IPS-20b (cell line): Measurements from ENCODE around the gene MDM1.

Experiments used
- H3K27ac ChIP-seq: one replicate; pipeline ENCODE4 v1.5.1; 2013; ENCODE audit warnings: low read length
- H3K27me3 ChIP-seq: 2 replicates; pipeline ENCODE4 v1.6.1; 2013; ENCODE audit warnings: mild to moderate bottlenecking, low read length, inconsistent platforms; ENCODE audit not compliant: insufficient read depth
- H3K36me3 ChIP-seq: 2 replicates; pipeline ENCODE4 v1.6.1; 2013; ENCODE audit warnings: low read depth, mild to moderate bottlenecking, inconsistent platforms, low read length, moderate library complexity; ENCODE audit not compliant: insufficient read depth
- H3K4me1 ChIP-seq: 2 replicates; pipeline ENCODE4 v1.6.1; 2013; ENCODE audit warnings: mild to moderate bottlenecking, control low read depth, inconsistent platforms, low read length, moderate library complexity; ENCODE audit not compliant: insufficient read depth
- H3K4me3 ChIP-seq: 2 replicates; pipeline ENCODE4 v1.5.1; 2013; ENCODE audit warnings: mild to moderate bottlenecking, low read length, inconsistent platforms
- H3K9ac ChIP-seq: 2 replicates; pipeline ENCODE4 v1.6.1; 2013; ENCODE audit warnings: low read depth, mild to moderate bottlenecking, inconsistent platforms, low read length, moderate library complexity
- H3K9me3 ChIP-seq: 2 replicates; pipeline ENCODE4 v1.6.1; 2013; ENCODE audit warnings: mild to moderate bottlenecking, low read depth, low read length, inconsistent platforms; ENCODE audit not compliant: insufficient read depth

The MDM1 gene

DNA sequence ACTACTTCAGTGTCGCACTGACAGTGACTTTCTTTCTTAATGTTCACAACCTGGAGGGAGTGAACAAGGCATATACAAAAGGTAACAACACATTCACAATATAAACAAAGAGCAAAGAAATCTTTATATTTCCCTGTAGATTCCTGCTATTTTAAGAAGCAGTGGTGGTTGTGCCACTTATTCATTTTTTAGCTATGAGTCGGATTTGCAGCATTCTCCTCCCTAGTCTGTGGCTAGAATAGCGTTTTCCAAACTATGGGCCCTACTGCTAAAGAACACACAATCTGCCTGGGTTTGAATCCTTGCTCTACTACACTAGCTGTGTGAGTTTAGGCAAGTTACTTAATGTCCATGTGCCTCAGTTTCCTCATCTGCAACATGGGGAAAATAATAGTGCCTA, 18.6 kb upstream of the MDM1 start:
- no peaks in the 10 kb centered on the region for H3K36me3 ChIP-seq
- H3K9me3 ChIP-seq = no peaks in the 10 kb centered on the region
- no peak overlapping the region for H3K4me3 ChIP-seq
- no peak overlapping the region for H3K9ac ChIP-seq
- no peaks in the 10 kb centered on the region for H3K4me1 ChIP-seq
- no peak overlapping the region for H3K27ac ChIP-seq
- no peaks in the 10 kb centered on the region for H3K27me3 ChIP-seq

DNA sequence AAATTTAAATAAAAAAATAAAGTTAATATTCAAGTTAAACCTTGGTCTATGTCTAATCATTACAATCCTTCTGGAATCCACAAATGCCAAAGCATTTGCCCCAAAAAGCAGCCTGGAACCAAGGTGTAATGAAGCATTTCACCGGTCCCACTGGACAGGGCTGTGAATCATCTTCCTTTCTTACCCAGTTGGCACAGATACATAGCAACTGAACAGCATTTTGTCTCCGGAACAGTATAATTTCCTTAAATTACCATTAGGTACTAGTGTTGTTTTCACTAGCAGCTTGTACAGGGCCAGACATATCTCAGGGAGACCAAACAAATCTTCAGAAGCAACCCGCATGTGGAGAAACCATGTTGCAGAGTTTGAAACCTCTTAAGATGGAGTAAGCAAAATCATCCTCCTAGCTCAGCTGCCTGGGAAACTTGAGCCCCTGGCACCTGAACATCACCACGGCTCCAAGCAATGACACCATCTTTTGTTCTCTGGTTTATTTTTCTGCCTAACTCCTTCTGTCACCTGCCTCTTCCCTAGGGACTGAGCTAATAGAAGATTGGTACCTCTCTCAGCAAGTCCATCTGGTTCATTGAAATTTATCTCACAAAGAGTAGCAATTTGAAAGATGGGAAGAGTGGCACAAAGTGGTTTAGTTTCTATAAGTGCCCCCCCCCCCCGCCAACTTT, 17.9 kb upstream of the MDM1 start:
- H3K9ac ChIP-seq = no peak overlapping the region

DNA sequence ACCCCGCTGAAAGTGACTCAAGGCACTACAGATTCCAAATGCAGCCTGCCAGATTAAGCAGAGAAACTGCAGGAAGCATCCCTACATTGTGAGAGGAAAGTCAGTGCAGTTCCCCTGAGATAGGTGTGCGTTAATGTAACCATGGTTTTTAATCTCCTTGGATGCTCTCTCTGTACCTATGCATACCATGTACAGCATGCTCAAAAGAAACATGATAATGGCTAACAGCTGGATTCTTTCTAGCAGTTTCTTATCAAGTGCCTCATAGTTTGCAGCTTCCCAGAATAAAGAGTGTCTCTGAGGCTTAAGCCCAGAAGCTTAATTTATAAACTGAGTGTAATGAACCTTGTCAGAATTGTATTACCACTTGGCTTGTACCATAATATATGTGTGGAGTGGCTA, 17.1 kb upstream of the MDM1 start:
- H3K9ac ChIP-seq = no peak overlapping the region
- no peaks in the 10 kb centered on the region for H3K9me3 ChIP-seq
- H3K27me3 ChIP-seq = no peaks in the 10 kb centered on the region
- H3K27ac ChIP-seq = no peak overlapping the region
- no peak overlapping the region for H3K4me3 ChIP-seq
- peaks cover 3% of the 10 kb centered on the region; the same call in 1 of the 2 replicates for H3K4me1 ChIP-seq
- H3K36me3 ChIP-seq = no peaks in the 10 kb centered on the region

More for the DNA sequence above, 17.9 kb upstream of the MDM1 start:
- no peaks in the 10 kb centered on the region for H3K27me3 ChIP-seq
- H3K9me3 ChIP-seq = no peaks in the 10 kb centered on the region
- H3K27ac ChIP-seq = no peak overlapping the region
- H3K36me3 ChIP-seq = no peaks in the 10 kb centered on the region
- no peak overlapping the region for H3K4me3 ChIP-seq
- H3K4me1 ChIP-seq = no peaks in the 10 kb centered on the region

DNA sequence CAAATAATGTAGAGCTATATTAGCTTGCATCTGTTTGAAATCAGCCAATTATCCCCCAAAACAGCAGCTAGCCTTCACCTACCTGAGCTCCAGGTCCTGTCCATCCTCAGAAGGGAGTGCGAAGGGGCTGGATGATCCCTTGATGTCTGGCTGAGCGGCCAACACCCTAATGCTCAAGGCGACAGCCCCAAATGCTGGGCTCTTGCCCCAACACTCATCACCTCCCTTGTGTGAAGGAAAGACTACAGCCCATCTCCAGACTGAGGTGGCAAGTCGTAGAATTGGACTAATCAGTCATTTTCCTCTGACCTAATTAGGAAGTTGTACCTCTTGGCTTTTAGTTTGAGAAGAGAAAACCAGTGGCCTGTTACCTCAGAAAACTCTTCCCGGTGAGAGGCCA, 16.3 kb upstream of the MDM1 start:
- Histone ChIP-seq H3K36me3 (no peaks in the 10 kb centered on the region), H3K27ac (no peak overlapping the region), H3K9me3 (no peaks in the 10 kb centered on the region), H3K9ac (no peak overlapping the region), H3K4me1 (peaks cover 9% of the 10 kb centered on the region; the same call in 1 of the 2 replicates), H3K27me3 (no peaks in the 10 kb centered on the region), H3K4me3 (no peak overlapping the region)

DNA sequence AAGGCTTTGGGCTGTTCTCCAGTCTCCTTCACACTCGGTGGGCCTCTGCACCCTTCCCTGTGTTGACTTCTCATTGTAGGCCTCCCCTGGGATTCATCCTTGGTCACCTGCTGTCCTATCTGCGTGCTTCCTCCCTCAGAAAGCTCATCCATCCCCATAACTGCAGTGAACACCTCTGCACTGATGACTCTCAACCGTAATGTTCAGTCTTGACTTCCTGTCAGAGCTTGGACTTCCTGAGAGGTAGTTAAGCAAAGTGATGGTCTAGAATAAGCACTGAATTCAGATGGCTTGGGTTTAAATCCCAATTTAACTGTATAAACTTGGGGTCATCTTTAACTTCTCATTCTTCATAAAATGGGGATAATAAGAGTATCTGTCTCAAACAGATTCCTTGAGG, 13.6 kb upstream of the MDM1 start:
- Histone ChIP-seq H3K36me3 (no peaks in the 10 kb centered on the region), H3K27ac (no peak overlapping the region), H3K9ac (no peak overlapping the region), H3K9me3 (no peaks in the 10 kb centered on the region), H3K27me3 (no peaks in the 10 kb centered on the region), H3K4me1 (peaks cover 9% of the 10 kb centered on the region; the same call in 1 of the 2 replicates), H3K4me3 (no peak overlapping the region)

DNA sequence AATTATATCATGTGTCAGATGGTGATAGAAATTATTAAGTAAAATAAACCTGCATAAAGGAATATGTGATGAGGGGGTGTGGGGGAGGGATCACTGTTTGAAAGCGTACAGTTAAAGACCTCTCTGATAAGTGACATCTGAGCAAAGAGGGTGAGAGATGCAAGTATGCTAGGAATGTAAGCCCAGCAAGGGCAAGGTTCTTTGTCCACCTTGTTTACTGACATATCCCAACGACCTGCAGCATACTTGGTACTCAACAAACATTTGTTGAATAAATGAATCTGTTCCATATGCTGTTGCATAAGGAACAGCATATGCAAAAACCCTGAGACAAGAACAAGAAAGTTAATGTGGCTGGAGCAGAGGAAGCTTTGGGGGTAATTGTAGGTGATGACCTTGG, 12.0 kb upstream of the MDM1 start:
- Histone ChIP-seq H3K36me3 (no peaks in the 10 kb centered on the region), H3K27ac (no peak overlapping the region), H3K9ac (no peak overlapping the region), H3K4me3 (no peak overlapping the region), H3K9me3 (no peaks in the 10 kb centered on the region), H3K4me1 (peaks cover 9% of the 10 kb centered on the region; the same call in 1 of the 2 replicates), H3K27me3 (no peaks in the 10 kb centered on the region)

DNA sequence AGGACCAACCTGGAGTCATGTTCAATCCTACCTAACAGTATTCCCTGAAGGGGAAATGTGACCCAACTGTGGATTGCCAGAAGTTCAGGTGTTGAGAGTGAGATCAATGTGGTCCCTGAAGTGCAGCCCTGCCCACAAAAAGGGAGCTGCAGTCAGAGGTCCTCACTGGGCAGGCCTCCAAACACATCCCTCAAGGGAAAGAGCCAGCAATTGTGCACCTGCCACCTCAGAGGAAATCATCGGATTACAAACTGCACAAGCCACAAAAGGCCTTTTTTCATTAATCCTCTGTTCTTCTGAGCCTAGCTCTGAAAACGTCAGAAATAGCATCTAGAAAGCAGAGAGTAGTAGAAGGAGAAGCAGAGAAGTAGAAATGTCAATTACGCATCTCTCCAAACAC, 10.8 kb upstream of the MDM1 start:
- Histone ChIP-seq H3K27me3 (no peaks in the 10 kb centered on the region), H3K9ac (no peak overlapping the region), H3K9me3 (no peaks in the 10 kb centered on the region), H3K27ac (no peak overlapping the region), H3K4me3 (no peak overlapping the region), H3K36me3 (no peaks in the 10 kb centered on the region), H3K4me1 (peaks cover 9% of the 10 kb centered on the region; the same call in 1 of the 2 replicates)

DNA sequence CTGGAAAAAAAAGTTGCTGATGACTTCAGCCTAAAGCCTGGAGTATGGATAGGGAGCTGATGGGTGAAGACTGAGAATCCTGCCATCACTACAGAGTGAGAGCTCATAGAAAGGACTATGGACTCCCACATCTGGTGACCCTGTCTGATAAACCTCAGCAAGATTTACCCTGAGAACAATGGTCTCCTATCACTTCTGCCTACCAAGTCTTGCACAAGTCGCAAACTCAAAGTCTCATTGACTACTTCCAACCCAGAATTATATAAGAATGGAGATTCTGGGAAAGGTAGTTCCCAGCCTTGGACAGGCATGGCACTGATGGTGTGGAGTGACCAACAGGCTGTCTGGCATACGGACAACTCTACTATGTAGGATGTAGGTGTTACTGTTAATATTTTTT, 9.7 kb upstream of the MDM1 start:
- H3K27me3 ChIP-seq = no peaks in the 10 kb centered on the region
- H3K36me3 ChIP-seq = no peaks in the 10 kb centered on the region
- H3K27ac ChIP-seq = no peak overlapping the region
- H3K9ac ChIP-seq = no peak overlapping the region
- H3K4me1 ChIP-seq = peaks cover 9% of the 10 kb centered on the region; the same call in 1 of the 2 replicates
- no peak overlapping the region for H3K4me3 ChIP-seq
- H3K9me3 ChIP-seq = no peaks in the 10 kb centered on the region

DNA sequence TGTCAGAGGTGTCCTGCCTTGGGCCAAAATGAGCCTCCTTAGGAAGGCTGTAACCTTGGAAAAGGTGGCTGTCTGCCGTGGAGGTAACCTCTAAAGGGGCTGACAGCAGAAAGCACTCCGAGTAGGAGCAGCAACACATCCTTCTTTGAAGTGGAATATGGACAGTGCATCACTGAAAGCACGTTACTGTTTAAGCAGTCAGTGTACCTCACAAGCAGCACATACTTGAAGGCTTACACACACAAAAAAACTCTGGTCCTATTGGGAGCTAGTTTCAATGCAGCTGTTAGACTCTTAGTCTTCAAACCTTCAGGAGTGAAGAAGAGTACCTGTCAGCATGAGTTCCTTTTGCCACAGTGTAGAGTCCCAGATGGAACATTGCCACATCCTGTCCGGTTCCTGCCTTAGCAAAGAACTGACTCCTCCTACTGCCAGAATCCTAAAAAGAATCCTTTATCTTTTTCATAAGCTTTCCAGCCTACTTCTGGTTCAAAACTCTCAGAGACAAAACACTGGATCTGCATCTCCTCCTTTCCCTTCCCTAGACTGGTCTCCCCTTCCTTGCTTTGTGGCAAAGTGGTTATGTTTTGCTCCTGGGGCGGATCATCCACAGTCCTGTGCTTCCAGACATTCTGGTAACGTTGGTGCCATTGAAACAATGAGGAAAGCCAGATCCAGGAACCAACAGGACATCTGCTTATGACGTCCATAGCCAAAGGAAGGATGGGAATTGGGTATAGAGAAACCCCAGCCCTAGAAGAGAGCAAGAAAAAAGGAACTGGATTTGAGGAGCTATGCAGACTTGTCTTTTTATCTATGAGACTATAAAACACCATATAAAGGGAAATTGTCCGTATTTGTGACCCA, 8.5 kb upstream of the MDM1 start:
- no peak overlapping the region for H3K9ac ChIP-seq
- no peaks in the 10 kb centered on the region for H3K27me3 ChIP-seq
- H3K4me3 ChIP-seq = no peak overlapping the region
- no peaks in the 10 kb centered on the region for H3K36me3 ChIP-seq
- H3K4me1 ChIP-seq = peaks cover 9% of the 10 kb centered on the region; the same call in 1 of the 2 replicates
- H3K9me3 ChIP-seq = no peaks in the 10 kb centered on the region
- no peak overlapping the region for H3K27ac ChIP-seq

DNA sequence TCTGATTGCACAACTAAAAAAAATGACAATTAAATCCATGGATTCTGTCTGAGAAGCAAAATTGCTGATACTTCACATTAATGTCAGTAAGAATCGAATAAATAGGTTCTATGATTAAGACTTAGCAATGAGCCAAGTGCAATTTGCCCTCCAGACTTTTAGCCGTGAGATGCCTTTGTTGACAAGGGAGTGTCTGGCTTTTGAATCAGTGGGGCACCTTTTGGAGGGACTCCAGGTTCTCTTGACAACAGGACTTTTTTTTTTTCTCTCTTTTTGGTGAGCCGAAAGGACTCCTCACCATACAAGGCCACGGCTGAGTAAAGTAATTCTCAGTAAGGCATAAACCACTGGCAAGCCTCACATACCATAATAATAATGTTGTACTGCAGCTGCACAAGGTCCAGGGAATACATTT, 4.7 kb upstream of the MDM1 start:
- no peak overlapping the region for H3K4me3 ChIP-seq
- no peaks in the 10 kb centered on the region for H3K4me1 ChIP-seq
- H3K27me3 ChIP-seq = no peaks in the 10 kb centered on the region
- H3K9me3 ChIP-seq = no peaks in the 10 kb centered on the region
- no peaks in the 10 kb centered on the region for H3K36me3 ChIP-seq
- H3K9ac ChIP-seq = no peak overlapping the region
- H3K27ac ChIP-seq = no peak overlapping the region

DNA sequence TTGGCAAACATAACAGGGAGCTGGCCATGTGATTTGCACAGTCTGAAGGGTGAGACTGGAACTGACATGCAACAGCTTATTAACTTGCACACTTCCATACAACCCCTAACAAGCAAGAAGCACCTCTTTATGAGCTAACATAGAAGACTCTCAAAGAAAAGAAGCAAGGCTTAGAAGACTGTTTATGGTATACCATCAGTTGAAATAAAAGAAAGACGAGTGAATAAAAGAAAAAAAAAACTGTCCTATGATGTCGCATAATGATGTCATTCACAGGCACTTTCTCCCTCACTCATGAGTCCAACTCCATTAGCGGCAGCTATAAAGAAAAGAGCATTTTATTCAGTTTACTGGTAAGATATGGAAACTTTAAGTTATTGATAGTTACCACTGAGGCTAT, 3.3 kb upstream of the MDM1 start:
- Histone ChIP-seq H3K36me3 (no peaks in the 10 kb centered on the region), H3K27me3 (no peaks in the 10 kb centered on the region), H3K4me3 (no peak overlapping the region), H3K4me1 (peaks cover 6% of the 10 kb centered on the region; the same call in 1 of the 2 replicates), H3K9me3 (no peaks in the 10 kb centered on the region), H3K27ac (no peak overlapping the region), H3K9ac (no peak overlapping the region)

DNA sequence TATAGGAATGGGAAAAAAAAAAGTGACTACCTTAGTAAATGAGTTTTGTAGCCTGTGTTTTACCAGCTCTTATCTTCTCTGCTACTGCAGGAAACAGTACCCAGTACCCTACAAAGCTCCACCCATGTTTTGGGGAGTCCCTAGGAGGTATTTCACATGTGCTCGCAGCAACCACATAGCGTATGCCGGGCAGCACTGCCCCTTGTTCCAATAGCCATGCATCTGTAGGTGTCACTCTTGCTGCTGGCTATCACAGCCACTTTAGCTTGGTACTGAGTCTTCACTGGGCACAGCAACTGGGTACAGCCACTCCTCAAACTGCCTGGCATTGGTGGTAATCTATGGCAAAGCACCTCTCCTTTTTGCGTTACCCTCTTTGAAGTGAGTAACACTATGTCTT, 2.0 kb upstream of the MDM1 start:
- Histone ChIP-seq H3K4me3 (no peak overlapping the region), H3K27ac (no peak overlapping the region), H3K4me1 (peaks cover 12% of the 10 kb centered on the region; the same call in 1 of the 2 replicates), H3K9me3 (no peaks in the 10 kb centered on the region), H3K27me3 (no peaks in the 10 kb centered on the region), H3K9ac (no peak overlapping the region), H3K36me3 (no peaks in the 10 kb centered on the region)
